OCI-M2 (cell line): ENCODE measurements around the gene KCNT1.

Experiments
- DNase-seq: peaks from one replicate; lab custom pipeline; 2025; ENCODE audit not compliant: unreplicated experiment; lab: John Stamatoyannopoulos, UW

Gene KCNT1

GRCh38 chr9:135698767-135699166, 3.2 kb upstream of the KCNT1 start:
- DNase-seq, result no peak

- no peak for DNase-seq
These were observed 2.5 kb upstream of the KCNT1 start, which contains the start of gene SOHLH1 for GRCh38 chr9:135699440-135699839. TSS of gene SOHLH1 (minus strand) at chr9:135699481. CDS start at chr9:135699467, 14 bp downstream.

- DNase-seq, result no peak
These were observed 1.5 kb upstream of the KCNT1 start for GRCh38 chr9:135700525-135700924.

GRCh38 chr9:135701067-135701958, 672 bp upstream of the KCNT1 start:
- no peak for DNase-seq

- DNase-seq, result no peak
These were observed 1.7 kb downstream of the KCNT1 start for GRCh38 chr9:135703726-135704125.

- no peak for DNase-seq
These were observed 2.5 kb downstream of the KCNT1 start for GRCh38 chr9:135704483-135704882.

GRCh38 chr9:135705376-135705775, 3.4 kb downstream of the KCNT1 start:
- no peak for DNase-seq

GRCh38 chr9:135706288-135706687, 4.3 kb downstream of the KCNT1 start:
- DNase-seq, result no peak

- no peak for DNase-seq
These were observed 5.5 kb downstream of the KCNT1 start for GRCh38 chr9:135707252-135708138.

GRCh38 chr9:135708164-135708563, 6.2 kb downstream of the KCNT1 start:
- DNase-seq, result no peak

- no peak for DNase-seq
These were observed 9.4 kb downstream of the KCNT1 start for GRCh38 chr9:135711391-135711790.

GRCh38 chr9:135711881-135712280, 9.9 kb downstream of the KCNT1 start:
- DNase-seq, result no peak

- no peak for DNase-seq
These were observed 10.8 kb downstream of the KCNT1 start for GRCh38 chr9:135712613-135713295.

- DNase-seq, result no peak
These were observed 12.5 kb downstream of the KCNT1 start for GRCh38 chr9:135714242-135715055.

- no peak for DNase-seq
These were observed 13.1 kb downstream of the KCNT1 start for GRCh38 chr9:135715056-135715595.

GRCh38 chr9:135716045-135716444, 14.1 kb downstream of the KCNT1 start:
- DNase-seq, result no peak

- DNase-seq, result no peak
These were observed 15.4 kb downstream of the KCNT1 start for GRCh38 chr9:135717410-135717809.

- no peak for DNase-seq
These were observed 16.6 kb downstream of the KCNT1 start for GRCh38 chr9:135718616-135719015.

GRCh38 chr9:135719472-135719871, 17.5 kb downstream of the KCNT1 start:
- DNase-seq, result no peak

GRCh38 chr9:135722365-135722764, 20.4 kb downstream of the KCNT1 start:
- DNase-seq, result no peak
